NCI-H345 treated with DMSO at 0.1 percent for 48 hours (cell line): ENCODE data around the gene SGMS2.
A peak's percentile ranks its signal among the peaks of the same experiment; 100 is the strongest.
"Not testable (repeated sequence)": the region's sequence is repeated elsewhere in the genome, so short reads cannot be mapped to it uniquely, and the experiment has no call there.

Experiments
- DNase-seq: peaks from one replicate; lab custom pipeline; 2025; ENCODE audit not compliant: unreplicated experiment; lab: John Stamatoyannopoulos, UW

SGMS2 gene

GRCh38 chr4:107906458-107907100 is 81.8 kb downstream of the SGMS2 start:
- DNase-seq: no peak

GRCh38 chr4:107908377-107908776 is 83.6 kb downstream of the SGMS2 start:
- no peak for DNase-seq

DNA sequence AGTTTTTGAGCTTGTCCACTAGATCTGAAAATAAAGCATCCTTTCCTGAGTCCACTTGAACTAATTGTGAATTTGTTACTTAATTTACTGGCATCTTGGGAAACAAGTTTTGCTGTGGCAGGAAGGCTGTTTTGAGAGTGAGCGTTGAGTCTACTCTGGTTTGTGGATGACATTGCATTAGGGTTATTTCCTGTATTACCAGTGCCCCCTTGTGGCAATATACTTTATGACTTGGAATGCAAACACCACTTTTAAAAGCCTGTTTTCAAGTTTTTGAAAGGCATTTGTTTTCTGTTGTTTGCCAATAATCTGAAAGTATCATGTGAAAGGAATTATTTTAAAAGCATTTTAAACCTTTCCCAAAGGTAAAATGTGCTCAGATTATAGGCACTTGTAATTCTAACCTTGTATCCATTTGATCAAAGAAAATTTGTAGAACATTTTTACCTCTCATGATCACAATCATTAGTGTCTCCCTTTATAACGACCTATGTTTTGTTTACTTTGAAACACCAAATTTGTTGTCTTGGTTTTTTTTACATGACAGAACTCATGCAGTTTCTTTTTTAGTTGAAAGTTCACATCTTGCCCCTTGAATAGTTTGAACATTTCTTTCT is 88.7 kb downstream of the SGMS2 start:
- peak; percentile 15 for DNase-seq

- no peak for DNase-seq
Measured at GRCh38 chr4:107915220-107915619, 90.5 kb downstream of the SGMS2 start.

- no peak for DNase-seq
Measured at GRCh38 chr4:107916623-107917022, 91.9 kb downstream of the SGMS2 start.

DNA sequence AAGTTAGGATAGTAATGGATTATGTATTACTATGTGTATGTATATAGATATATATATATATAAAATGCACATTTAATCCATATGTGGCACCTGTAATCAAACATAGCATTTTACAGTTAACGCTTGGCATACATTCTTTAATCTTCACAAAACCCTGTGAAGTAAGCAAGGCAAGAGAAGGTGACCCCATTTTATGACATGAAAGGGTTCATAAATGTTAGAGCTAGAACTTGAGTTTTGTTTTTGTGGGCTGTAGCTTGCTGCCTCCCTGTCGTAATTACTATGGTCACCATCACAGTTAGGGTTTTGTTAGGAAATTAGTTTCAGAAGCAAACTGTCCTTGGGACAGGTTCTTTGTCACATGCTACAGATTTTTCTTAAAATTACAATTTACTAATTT is 92.8 kb downstream of the SGMS2 start:
- no peak for DNase-seq

GRCh38 chr4:107922486-107923473 is 98.0 kb downstream of the SGMS2 start:
- DNase-seq: no peak

GRCh38 chr4:107925713-107926112 is 101.0 kb downstream of the SGMS2 start:
- DNase-seq: not testable (repeated sequence)

GRCh38 chr4:107926875-107927274 is 102.1 kb downstream of the SGMS2 start:
- not testable (repeated sequence) for DNase-seq

- DNase-seq: peak; percentile 40
Measured at GRCh38 chr4:107930821-107931774, 106.4 kb downstream of the SGMS2 start, which contains the start of gene CYP2U1. Gene CYP2U1 (plus strand): TSS chr4:107931549. CDS start chr4:107931644, 95 bp downstream.

DNA sequence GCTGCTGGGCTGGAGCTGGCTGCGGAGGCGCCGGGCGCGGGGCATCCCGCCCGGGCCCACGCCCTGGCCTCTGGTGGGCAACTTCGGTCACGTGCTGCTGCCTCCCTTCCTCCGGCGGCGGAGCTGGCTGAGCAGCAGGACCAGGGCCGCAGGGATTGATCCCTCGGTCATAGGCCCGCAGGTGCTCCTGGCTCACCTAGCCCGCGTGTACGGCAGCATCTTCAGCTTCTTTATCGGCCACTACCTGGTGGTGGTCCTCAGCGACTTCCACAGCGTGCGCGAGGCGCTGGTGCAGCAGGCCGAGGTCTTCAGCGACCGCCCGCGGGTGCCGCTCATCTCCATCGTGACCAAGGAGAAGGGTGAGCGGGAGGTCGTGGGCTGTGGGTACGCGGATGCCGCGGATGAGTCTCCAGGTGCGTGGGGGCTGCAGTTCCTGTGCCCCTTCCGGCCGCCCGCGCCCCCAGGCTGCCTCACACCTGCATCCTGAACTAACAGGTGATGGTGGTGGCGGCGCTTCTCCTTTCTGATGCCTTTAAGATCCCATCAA is 107.1 kb downstream of the SGMS2 start:
- no peak for DNase-seq

- no peak for DNase-seq
Measured at GRCh38 chr4:107935246-107935645, 110.5 kb downstream of the SGMS2 start.

DNA sequence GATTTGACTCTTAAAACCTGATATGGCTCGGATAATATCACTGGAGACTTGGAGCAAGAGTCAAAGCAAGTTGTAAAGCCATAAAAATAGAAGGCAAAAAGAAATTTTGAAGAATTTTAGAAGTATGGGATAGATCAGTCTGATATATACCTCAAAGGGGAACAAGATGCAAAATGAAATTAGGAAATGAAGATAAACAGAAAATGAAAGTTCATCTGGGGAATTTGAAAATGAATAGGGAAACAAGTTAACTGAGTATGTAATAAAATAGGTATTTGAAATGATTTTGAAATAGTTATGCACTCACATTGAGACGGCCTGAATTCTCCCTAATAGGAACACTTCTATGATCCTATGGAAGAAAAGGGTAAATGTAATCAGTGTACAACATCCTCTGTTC is 112.3 kb downstream of the SGMS2 start:
- no peak for DNase-seq

GRCh38 chr4:107939307-107939706 is 114.6 kb downstream of the SGMS2 start:
- DNase-seq: no peak

DNA sequence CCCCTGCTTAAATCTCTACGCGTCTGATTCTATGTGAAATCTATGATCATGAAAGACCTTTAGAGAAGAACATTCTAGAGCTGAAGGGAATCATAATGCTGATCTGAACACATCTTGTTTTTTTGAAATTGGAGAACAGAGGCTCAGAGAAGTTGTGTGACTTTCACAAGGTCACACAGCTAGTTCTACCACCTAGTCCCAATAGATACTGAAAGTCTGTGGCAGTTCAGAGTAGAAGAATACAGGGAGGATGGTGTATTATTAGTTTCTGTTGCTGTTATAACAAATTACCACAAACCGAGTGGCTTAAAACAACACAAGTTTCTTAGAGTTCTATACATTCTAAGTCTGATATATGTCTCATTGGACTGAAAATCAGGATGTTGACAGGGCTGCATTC is 121.1 kb downstream of the SGMS2 start:
- DNase-seq: no peak

GRCh38 chr4:107950746-107951540 is 126.2 kb downstream of the SGMS2 start:
- no peak for DNase-seq

GRCh38 chr4:107951551-107951950 is 126.8 kb downstream of the SGMS2 start:
- no peak for DNase-seq

- DNase-seq: no peak
Measured at GRCh38 chr4:107956011-107956410, 131.3 kb downstream of the SGMS2 start.
